ENCODE measurements around the gene ITGB1BP2. TPM values are rescaled to one million over a fixed set of nuclear protein-coding genes. Genes with fewer than 3 reads are reported as not detected.
"Not testable (repeated sequence)": the region's sequence is repeated elsewhere in the genome, so short reads cannot be mapped to it uniquely, and the experiment has no call there.

Gene ITGB1BP2
- total RNA-seq, 2 donors from 2014 or later: 0.77 to 6.5 TPM

DNA sequence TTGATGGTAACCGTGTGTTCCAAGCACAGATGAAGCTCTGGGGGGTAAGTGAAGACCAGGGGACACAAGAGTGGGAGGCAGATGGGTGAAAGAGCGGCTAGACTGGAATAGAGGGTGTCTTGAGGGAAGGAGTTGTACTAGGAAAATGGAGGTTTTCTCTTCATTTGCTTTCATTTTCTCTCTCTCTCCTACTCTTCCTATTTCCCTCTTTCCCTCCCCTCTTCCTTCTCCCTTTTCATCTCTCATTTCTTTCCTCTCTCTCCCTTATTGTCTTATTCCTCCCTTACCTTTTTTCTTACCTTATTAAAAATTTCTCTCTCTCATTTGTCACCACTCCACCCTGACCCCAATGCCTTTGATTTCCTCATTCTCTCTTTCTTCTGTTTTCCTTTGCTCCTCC lies 3.0 kb downstream of the ITGB1BP2 start:
- H3K27me3 ChIP-seq (replicated peaks; ENCODE audit: insufficient read depth): no peaks in the 10 kb centered on the region
- H3K27ac ChIP-seq: no peak overlapping the region
- no peaks in the 10 kb centered on the region for H3K4me1 ChIP-seq (replicated peaks)
- no peaks in the 10 kb centered on the region for H3K9me3 ChIP-seq
- DNase-seq (ENCODE audit: low spot score): no peak
- no peak overlapping the region for H3K4me3 ChIP-seq
- H3K36me3 ChIP-seq: no peaks in the 10 kb centered on the region
- TF ChIP-seq POLR2AphosphoS5 (IDR thresholded peaks at IDR 0.05) (no peak), POLR2A (IDR thresholded peaks at IDR 0.05) (no peak)
- TF ChIP-seq, protein P1, sequence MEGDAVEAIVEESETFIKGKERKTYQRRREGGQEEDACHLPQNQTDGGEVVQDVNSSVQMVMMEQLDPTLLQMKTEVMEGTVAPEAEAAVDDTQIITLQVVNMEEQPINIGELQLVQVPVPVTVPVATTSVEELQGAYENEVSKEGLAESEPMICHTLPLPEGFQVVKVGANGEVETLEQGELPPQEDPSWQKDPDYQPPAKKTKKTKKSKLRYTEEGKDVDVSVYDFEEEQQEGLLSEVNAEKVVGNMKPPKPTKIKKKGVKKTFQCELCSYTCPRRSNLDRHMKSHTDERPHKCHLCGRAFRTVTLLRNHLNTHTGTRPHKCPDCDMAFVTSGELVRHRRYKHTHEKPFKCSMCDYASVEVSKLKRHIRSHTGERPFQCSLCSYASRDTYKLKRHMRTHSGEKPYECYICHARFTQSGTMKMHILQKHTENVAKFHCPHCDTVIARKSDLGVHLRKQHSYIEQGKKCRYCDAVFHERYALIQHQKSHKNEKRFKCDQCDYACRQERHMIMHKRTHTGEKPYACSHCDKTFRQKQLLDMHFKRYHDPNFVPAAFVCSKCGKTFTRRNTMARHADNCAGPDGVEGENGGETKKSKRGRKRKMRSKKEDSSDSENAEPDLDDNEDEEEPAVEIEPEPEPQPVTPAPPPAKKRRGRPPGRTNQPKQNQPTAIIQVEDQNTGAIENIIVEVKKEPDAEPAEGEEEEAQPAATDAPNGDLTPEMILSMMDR (IDR thresholded peaks at IDR 0.05): no peak
- intact Hi-C loops (cut with DNase I): no loop called here
- WGBS: 94% methylated on average over 2 of the region's 2 CpGs

DNA sequence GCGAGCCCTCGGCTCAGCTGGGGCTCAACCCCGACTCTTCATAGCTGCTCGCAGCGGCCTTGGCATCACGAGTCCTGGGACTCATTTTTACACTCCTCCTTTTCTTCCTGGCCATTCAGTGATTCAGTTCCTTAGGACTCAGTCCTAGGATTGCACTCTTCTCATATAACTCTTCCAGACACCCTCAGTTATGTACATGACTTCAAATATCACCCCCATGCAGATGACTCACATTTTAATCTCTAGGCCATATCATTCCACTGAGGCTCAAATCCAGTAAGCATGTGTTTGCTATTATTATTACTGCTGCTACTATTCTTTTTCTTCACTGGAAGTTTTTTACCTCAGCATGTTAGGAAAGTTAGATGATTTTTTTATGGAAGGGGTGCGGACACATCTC lies 14.4 kb downstream of the ITGB1BP2 start:
- Histone ChIP-seq H3K36me3 (no peaks in the 10 kb centered on the region), H3K27ac (no peak overlapping the region), H3K4me1 (replicated peaks) (no peaks in the 10 kb centered on the region), H3K9me3 (no peaks in the 10 kb centered on the region), H3K4me3 (no peak overlapping the region), H3K27me3 (replicated peaks; ENCODE audit: insufficient read depth) (no peaks in the 10 kb centered on the region)
- intact Hi-C loops (cut with DNase I): no loop called here
- 84% methylated on average over 7 of the region's 7 CpGs for WGBS
- TF ChIP-seq POLR2A (IDR thresholded peaks at IDR 0.05) (no peak), POLR2AphosphoS5 (IDR thresholded peaks at IDR 0.05) (no peak)
- TF ChIP-seq, protein P1 (IDR thresholded peaks at IDR 0.05): no peak
- DNase-seq (ENCODE audit: low spot score): no peak

- WGBS: 0% methylated on average over 1 of the region's 1 CpG
Observed at GRCh38 chrX:71316959-71317358, 15.4 kb downstream of the ITGB1BP2 start.

GRCh38 chrX:71320126-71320525 lies 18.6 kb downstream of the ITGB1BP2 start:
- H3K4me3 ChIP-seq: no peak overlapping the region
- TF ChIP-seq POLR2A (IDR thresholded peaks at IDR 0.05) (no peak), POLR2AphosphoS5 (IDR thresholded peaks at IDR 0.05) (no peak)
- TF ChIP-seq, protein P1 (IDR thresholded peaks at IDR 0.05): no peak
- H3K27ac ChIP-seq: no peak overlapping the region
- intact Hi-C loops (cut with DNase I): no loop called here
- no peaks in the 10 kb centered on the region for H3K27me3 ChIP-seq (replicated peaks; ENCODE audit: insufficient read depth)
- no peaks in the 10 kb centered on the region for H3K36me3 ChIP-seq
- no peak for DNase-seq (ENCODE audit: low spot score)
- 78% methylated on average over 1 of the region's 1 CpG for WGBS
- H3K4me1 ChIP-seq (replicated peaks): no peaks in the 10 kb centered on the region
- H3K9me3 ChIP-seq: no peaks in the 10 kb centered on the region

More at GRCh38 chrX:71316959-71317358, 15.4 kb downstream of the ITGB1BP2 start:
- H3K27me3 ChIP-seq (replicated peaks; ENCODE audit: insufficient read depth); H3K9me3 ChIP-seq; H3K4me1 ChIP-seq (replicated peaks); H3K36me3 ChIP-seq; H3K4me3 ChIP-seq; intact Hi-C loops (cut with DNase I); H3K27ac ChIP-seq; DNase-seq (ENCODE audit: low spot score): not testable (repeated sequence)

- Histone ChIP-seq H3K27me3 (replicated peaks; ENCODE audit: insufficient read depth) (no peaks in the 10 kb centered on the region), H3K27ac (no peak overlapping the region), H3K36me3 (no peaks in the 10 kb centered on the region), H3K9me3 (no peaks in the 10 kb centered on the region), H3K4me1 (replicated peaks) (no peaks in the 10 kb centered on the region), H3K4me3 (no peak overlapping the region)
- TF ChIP-seq, protein P1 (IDR thresholded peaks at IDR 0.05): no peak
- no peak for TF ChIP-seq POLR2A (IDR thresholded peaks at IDR 0.05)
- no peak for TF ChIP-seq POLR2AphosphoS5 (IDR thresholded peaks at IDR 0.05)
- DNase-seq (ENCODE audit: low spot score): no peak
- intact Hi-C loops (cut with DNase I): no loop called here
- WGBS: 40% methylated on average over 1 of the region's 1 CpG
Observed at GRCh38 chrX:71321731-71322130, 20.2 kb downstream of the ITGB1BP2 start.

GRCh38 chrX:71324452-71324851 lies 22.9 kb downstream of the ITGB1BP2 start:
- intact Hi-C loops (cut with DNase I); H3K9me3 ChIP-seq; H3K27me3 ChIP-seq (replicated peaks; ENCODE audit: insufficient read depth); DNase-seq (ENCODE audit: low spot score); H3K4me1 ChIP-seq (replicated peaks); H3K36me3 ChIP-seq; H3K27ac ChIP-seq; H3K4me3 ChIP-seq: not testable (repeated sequence)
- 98% methylated on average over 11 of the region's 11 CpGs for WGBS
